Neural progenitor cell (in vitro differentiated cells): ENCODE data around the gene NCAN. TPM values are rescaled to one million over a fixed set of nuclear protein-coding genes. Genes with fewer than 3 reads are reported as not detected.
"Not testable (repeated sequence)": the region's sequence is repeated elsewhere in the genome, so short reads cannot be mapped to it uniquely, and the experiment has no call there.

Experiments
- DNase-seq: peaks from one replicate; pipeline ENCODE4 v3.0.0-alpha.2; 2016; ENCODE audit warnings: low spot score
- H2AFZ ChIP-seq: fragments of 200-600 bp; sonication (generic); replicated peaks from 2 replicates; pipeline ENCODE4 v1.6.1; 2016; ENCODE audit warnings: antibody characterized with exemption
- H3F3A ChIP-seq: fragments of 200-600 bp; sonication (generic); 2 replicates; pipeline ENCODE4 v1.6.1; 2016; ENCODE audit warnings: antibody characterized with exemption, low read depth
- H3K27ac ChIP-seq: fragments of 200-600 bp; sonication (generic); 2 replicates; pipeline ENCODE4 v1.5.1; 2016; ENCODE audit warnings: mild to moderate bottlenecking
- H3K27me3 ChIP-seq: fragments of 200-600 bp; sonication (generic); 2 replicates; pipeline ENCODE4 v1.6.1; 2016; ENCODE audit warnings: mild to moderate bottlenecking, moderate library complexity
- H3K36me3 ChIP-seq: fragments of 200-600 bp; sonication (generic); 2 replicates; pipeline ENCODE4 v1.5.1; 2016
- H3K4me1 ChIP-seq: fragments of 200-600 bp; sonication (generic); 2 replicates; pipeline ENCODE4 v1.6.1; 2016; ENCODE audit warnings: mixed run types
- H3K4me2 ChIP-seq: fragments of 200-600 bp; sonication (generic); 2 replicates; pipeline ENCODE4 v1.6.1; 2016
- H3K4me3 ChIP-seq: fragments of 200-600 bp; sonication (generic); 2 replicates; pipeline ENCODE4 v1.5.1; 2016
- H3K79me2 ChIP-seq: fragments of 200-600 bp; sonication (generic); 2 replicates; pipeline ENCODE4 v1.6.1; 2016; ENCODE audit warnings: low read depth
- H3K9ac ChIP-seq: fragments of 200-600 bp; sonication (generic); 2 replicates; pipeline ENCODE4 v1.6.1; 2016
- H3K9me3 ChIP-seq: fragments of 200-600 bp; sonication (generic); 2 replicates; pipeline ENCODE4 v1.5.1; 2016; ENCODE audit warnings: low read depth
- H4K20me1 ChIP-seq: fragments of 200-600 bp; sonication (generic); 2 replicates; pipeline ENCODE4 v1.6.1; 2016; ENCODE audit warnings: low read depth
- H3K27ac Mint-ChIP-seq: 3 replicates; pipeline ENCODE4 v1.8.0; 2021; ENCODE audit warnings: mixed read lengths
- H3K27me3 Mint-ChIP-seq: 2 replicates; pipeline ENCODE4 v1.8.0; 2022; ENCODE audit warnings: low read depth, mild to moderate bottlenecking, inconsistent platforms, moderate library complexity, mixed read lengths; ENCODE audit not compliant: insufficient read depth
- H3K36me3 Mint-ChIP-seq: 3 replicates; pipeline ENCODE4 v1.8.0; 2021; ENCODE audit warnings: mixed read lengths
- H3K4me1 Mint-ChIP-seq: 3 replicates; pipeline ENCODE4 v1.8.0; 2021; ENCODE audit warnings: mixed read lengths
- H3K4me3 Mint-ChIP-seq: 3 replicates; pipeline ENCODE4 v1.8.0; 2021; ENCODE audit warnings: mild to moderate bottlenecking, moderate library complexity, mixed read lengths
- H3K9me3 Mint-ChIP-seq: 3 replicates; pipeline ENCODE4 v1.8.0; 2020; ENCODE audit warnings: mixed read lengths
- EZH2 ChIP-seq: fragments of 200-600 bp; sonication (generic); IDR thresholded peaks from 2 replicates; pipeline ENCODE4 v1.6.1; 2017; ENCODE audit warnings: antibody characterized with exemption, mild to moderate bottlenecking, moderate library complexity
- EZH2phosphoT487 ChIP-seq: fragments of 200-600 bp; sonication (generic); IDR thresholded peaks from 2 replicates; pipeline ENCODE4 v1.6.1; 2017; ENCODE audit warnings: antibody characterized with exemption
- total RNA-seq: library from RNA; depleted of rRNA; stranded (reverse); fragments of >200 nt; gene quantifications from 2 replicates; pipeline ENCODE4 v1.2.3, GENCODE V29; 2015; ENCODE audit warnings: low replicate concordance
- TF ChIP-seq, protein P1 (sequence below): fragments of 200-600 bp; sonication (generic); IDR thresholded peaks from 2 replicates; pipeline ENCODE4 v1.5.1; 2017; ENCODE audit warnings: antibody characterized with exemption, mild to moderate bottlenecking

The NCAN gene
- total RNA-seq, 1 donor from 2014 or later: 4.8 TPM

DNA sequence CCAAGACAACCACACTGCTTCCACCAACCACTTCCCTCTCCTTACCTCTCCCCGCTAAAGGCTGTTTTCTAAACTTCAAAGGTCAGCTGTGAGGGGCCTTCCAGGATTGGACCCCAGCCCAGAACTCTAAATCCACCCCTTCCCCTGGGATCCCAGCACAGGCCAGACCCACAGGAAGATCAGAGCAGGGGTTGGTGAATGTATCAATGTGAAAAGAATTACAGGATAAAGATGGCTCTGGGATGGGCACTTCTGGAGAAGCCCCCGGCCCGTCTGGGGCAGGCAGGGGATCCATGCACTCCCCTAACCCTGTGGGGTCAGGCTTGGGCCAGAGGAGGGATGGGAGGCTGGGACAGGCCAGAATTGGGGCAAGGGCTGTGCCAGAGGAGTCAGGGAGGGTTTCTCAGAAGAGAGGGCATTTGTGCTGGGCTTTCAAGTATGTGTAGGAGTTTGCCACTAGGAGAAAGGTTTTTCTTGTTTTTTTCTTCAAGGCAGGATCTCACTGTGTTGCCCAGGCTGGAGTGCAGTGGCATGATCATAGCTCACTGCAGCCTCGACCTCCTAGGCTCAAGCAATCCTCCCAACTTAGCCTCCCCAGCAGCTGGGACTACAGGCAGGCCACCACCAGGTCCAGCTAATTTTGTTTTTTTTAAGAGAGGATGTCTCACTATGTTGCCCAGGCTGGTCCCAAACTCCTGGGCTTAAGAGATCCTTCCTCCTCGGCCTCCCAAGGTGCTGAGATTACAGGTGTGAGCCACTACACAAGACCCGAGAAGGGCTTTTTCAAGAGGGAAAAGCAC is 40.7 kb upstream of the NCAN start:
- Histone ChIP-seq H3K4me1 (no peaks in the 10 kb centered on the region), H3F3A (peaks cover 15% of the 10 kb centered on the region), H3K4me2 (no peak overlapping the region), H2AFZ (no peak overlapping the region), H3K27ac (no peak overlapping the region), H3K9ac (no peak overlapping the region), H4K20me1 (peaks cover 33% of the 10 kb centered on the region), H3K9me3 (no peaks in the 10 kb centered on the region), H3K27me3 (peaks cover 39% of the 10 kb centered on the region), H3K4me3 (no peak overlapping the region), H3K79me2 (no peaks in the 10 kb centered on the region), H3K36me3 (no peaks in the 10 kb centered on the region)
- H3K27ac Mint-ChIP-seq: no peak overlapping the region
- H3K9me3 Mint-ChIP-seq: no peaks in the 10 kb centered on the region
- H3K27me3 Mint-ChIP-seq: peaks cover 16% of the 10 kb centered on the region
- no peaks in the 10 kb centered on the region for H3K36me3 Mint-ChIP-seq
- peaks cover 12% of the 10 kb centered on the region for H3K4me1 Mint-ChIP-seq
- peak overlapping the region; percentile 62 for H3K4me3 Mint-ChIP-seq
- no peak for DNase-seq
- TF ChIP-seq, protein P1, sequence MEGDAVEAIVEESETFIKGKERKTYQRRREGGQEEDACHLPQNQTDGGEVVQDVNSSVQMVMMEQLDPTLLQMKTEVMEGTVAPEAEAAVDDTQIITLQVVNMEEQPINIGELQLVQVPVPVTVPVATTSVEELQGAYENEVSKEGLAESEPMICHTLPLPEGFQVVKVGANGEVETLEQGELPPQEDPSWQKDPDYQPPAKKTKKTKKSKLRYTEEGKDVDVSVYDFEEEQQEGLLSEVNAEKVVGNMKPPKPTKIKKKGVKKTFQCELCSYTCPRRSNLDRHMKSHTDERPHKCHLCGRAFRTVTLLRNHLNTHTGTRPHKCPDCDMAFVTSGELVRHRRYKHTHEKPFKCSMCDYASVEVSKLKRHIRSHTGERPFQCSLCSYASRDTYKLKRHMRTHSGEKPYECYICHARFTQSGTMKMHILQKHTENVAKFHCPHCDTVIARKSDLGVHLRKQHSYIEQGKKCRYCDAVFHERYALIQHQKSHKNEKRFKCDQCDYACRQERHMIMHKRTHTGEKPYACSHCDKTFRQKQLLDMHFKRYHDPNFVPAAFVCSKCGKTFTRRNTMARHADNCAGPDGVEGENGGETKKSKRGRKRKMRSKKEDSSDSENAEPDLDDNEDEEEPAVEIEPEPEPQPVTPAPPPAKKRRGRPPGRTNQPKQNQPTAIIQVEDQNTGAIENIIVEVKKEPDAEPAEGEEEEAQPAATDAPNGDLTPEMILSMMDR: no peak
- TF ChIP-seq EZH2 (no peak), EZH2phosphoT487 (no peak)

DNA sequence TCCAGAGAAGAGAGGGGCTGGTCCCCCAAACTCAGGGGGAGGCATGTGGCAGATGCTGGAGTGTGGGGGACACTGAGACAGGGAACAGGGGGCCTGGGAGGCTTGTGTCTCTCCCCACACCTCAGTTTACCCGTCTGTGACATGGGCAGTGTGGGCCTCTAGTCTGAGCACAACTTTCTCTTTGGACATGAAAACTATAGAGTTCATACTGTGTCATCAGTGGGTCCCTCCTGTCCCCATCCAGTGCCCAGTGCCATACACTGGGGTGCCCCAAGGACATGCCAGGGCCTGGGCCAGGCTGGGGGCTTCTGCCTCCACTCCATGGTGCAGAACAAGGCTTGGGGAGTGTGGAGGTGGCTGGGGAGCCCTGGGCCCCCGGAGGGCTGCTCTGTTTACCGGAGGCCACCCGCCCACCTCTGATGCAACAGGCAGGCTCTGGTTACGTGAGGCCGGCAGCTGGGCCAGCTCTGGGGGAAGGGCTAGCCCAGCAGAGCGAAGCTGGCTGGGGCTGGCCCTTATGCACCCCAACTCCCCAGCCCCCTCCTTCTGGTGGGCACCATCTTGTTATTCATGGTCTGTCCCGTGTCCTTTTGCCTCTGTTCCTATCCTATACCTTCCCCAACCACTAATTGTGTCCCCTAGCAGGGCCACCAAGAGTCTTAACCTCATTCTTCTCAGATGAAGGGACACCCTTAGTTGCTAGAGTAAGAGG is 39.8 kb upstream of the NCAN start:
- Mint-ChIP-seq H3K36me3 (no peaks in the 10 kb centered on the region), H3K27ac (no peak overlapping the region), H3K4me3 (no peak overlapping the region), H3K9me3 (no peaks in the 10 kb centered on the region), H3K4me1 (peaks cover 12% of the 10 kb centered on the region), H3K27me3 (peaks cover 16% of the 10 kb centered on the region)
- DNase-seq: no peak
- H2AFZ ChIP-seq: no peak overlapping the region
- H3K36me3 ChIP-seq: no peaks in the 10 kb centered on the region
- no peaks in the 10 kb centered on the region for H3K9me3 ChIP-seq
- peaks cover 39% of the 10 kb centered on the region for H3K27me3 ChIP-seq
- peaks cover 15% of the 10 kb centered on the region for H3F3A ChIP-seq
- no peak for TF ChIP-seq EZH2phosphoT487
- TF ChIP-seq EZH2: no peak
- TF ChIP-seq, protein P1: no peak
- H3K4me1 ChIP-seq: no peaks in the 10 kb centered on the region
- H3K79me2 ChIP-seq: no peaks in the 10 kb centered on the region
- peaks cover 33% of the 10 kb centered on the region for H4K20me1 ChIP-seq
- H3K9ac ChIP-seq: no peak overlapping the region
- H3K4me3 ChIP-seq: no peak overlapping the region
- no peak overlapping the region for H3K27ac ChIP-seq
- no peak overlapping the region for H3K4me2 ChIP-seq

DNA sequence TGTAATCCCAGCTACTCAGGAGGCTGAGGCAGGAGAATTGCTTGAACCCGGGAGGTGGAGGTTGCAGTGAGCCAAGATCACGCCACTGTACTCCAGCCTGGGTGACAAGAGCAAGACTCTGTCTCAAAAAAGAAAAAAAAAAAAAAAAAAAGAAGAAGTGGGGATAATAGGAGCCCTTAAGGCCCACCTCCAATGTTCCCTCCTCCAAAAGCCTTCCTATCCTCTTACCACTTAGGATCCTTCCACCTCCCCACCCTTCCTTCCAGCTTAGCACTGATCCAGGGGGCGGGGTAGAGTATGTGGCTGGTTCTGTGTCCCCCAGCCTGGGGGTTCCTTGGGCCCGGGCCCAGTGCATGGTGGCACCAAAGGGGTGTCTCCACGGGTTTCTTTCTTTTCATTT is 38.5 kb upstream of the NCAN start:
- H3K36me3 Mint-ChIP-seq, H3K4me1 ChIP-seq, H3K4me3 ChIP-seq, H3K4me3 Mint-ChIP-seq, H2AFZ ChIP-seq, H3K9me3 Mint-ChIP-seq, DNase-seq, H3K27ac ChIP-seq, H3K79me2 ChIP-seq, H3K36me3 ChIP-seq, H3K9ac ChIP-seq, H3K4me2 ChIP-seq, H3K27ac Mint-ChIP-seq, H3K9me3 ChIP-seq: not testable (repeated sequence)
- Mint-ChIP-seq H3K4me1 (peaks cover 12% of the 10 kb centered on the region), H3K27me3 (peaks cover 15% of the 10 kb centered on the region)
- H3F3A ChIP-seq: peaks cover 15% of the 10 kb centered on the region
- peaks cover 33% of the 10 kb centered on the region for H4K20me1 ChIP-seq
- H3K27me3 ChIP-seq: peaks cover 38% of the 10 kb centered on the region

DNA sequence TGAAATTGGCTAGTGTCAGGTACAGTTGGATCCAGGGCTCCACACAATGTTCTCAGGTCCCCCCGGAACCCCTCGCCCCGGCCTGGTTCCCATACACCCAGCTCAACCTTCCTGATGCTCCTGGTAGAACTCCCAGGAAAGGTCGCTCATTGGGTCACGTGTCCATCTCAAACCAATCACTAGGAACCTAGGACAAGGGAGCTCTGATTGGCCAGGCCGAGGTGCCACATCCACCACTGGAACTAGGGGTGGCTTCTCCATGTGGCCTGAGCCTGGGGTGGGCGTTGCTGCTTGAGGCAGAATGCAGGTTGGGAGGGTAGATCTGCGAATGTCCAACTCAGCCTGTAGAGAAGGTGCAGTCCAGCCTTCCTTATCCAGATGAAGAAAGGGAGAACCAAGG is 34.8 kb upstream of the NCAN start:
- no peaks in the 10 kb centered on the region for H3K9me3 Mint-ChIP-seq
- H3K36me3 Mint-ChIP-seq: no peaks in the 10 kb centered on the region
- Histone ChIP-seq H3K9ac (no peak overlapping the region), H3K36me3 (no peaks in the 10 kb centered on the region), H3F3A (no peaks in the 10 kb centered on the region), H3K4me3 (no peak overlapping the region), H3K9me3 (no peaks in the 10 kb centered on the region), H3K4me2 (no peak overlapping the region), H2AFZ (no peak overlapping the region), H4K20me1 (peaks cover 9% of the 10 kb centered on the region), H3K79me2 (no peaks in the 10 kb centered on the region), H3K27me3 (peaks cover 1% of the 10 kb centered on the region), H3K4me1 (no peaks in the 10 kb centered on the region), H3K27ac (no peak overlapping the region)
- H3K27me3 Mint-ChIP-seq: peaks cover 5% of the 10 kb centered on the region
- DNase-seq: no peak
- H3K4me3 Mint-ChIP-seq: no peak overlapping the region
- no peaks in the 10 kb centered on the region for H3K4me1 Mint-ChIP-seq
- TF ChIP-seq EZH2 (no peak), EZH2phosphoT487 (no peak)
- TF ChIP-seq, protein P1: no peak
- no peak overlapping the region for H3K27ac Mint-ChIP-seq
